GM23338 (cell line): Measurements from ENCODE around the gene LST1. TPM values are rescaled to one million over a fixed set of nuclear protein-coding genes. Genes with fewer than 3 reads are reported as not detected.
A peak's percentile ranks its signal among the peaks of the same experiment; 100 is the strongest.

Experiments
- ATAC-seq: fragments of 200-7000 bp; cut with Tn5 transposase; 3 replicates; pipeline ENCODE4 v1.9.1; 2020
- DNase-seq: peaks from one replicate; pipeline ENCODE4 v3.0.0-alpha.2; 2015; ENCODE audit warnings: low spot score
- H2AFZ ChIP-seq: fragments of 200-600 bp; sonication (generic); 2 replicates; pipeline ENCODE4 v1.8.0; 2016; ENCODE audit warnings: antibody characterized with exemption, mild to moderate bottlenecking, moderate library complexity
- H3F3A ChIP-seq: fragments of 200-600 bp; sonication (generic); replicated peaks from 2 replicates; pipeline ENCODE4 v1.8.0; 2017; ENCODE audit warnings: antibody characterized with exemption, mixed run types, low read depth
- H3K27ac ChIP-seq: fragments of 200-600 bp; sonication (generic); 2 replicates; pipeline ENCODE4 v1.6.1; 2016; ENCODE audit warnings: low read depth
- H3K27me3 ChIP-seq: fragments of 200-600 bp; sonication (generic); 2 replicates; pipeline ENCODE4 v1.8.0; 2016; ENCODE audit warnings: mild to moderate bottlenecking, mixed run types, moderate library complexity; ENCODE audit not compliant: insufficient read depth
- H3K36me3 ChIP-seq: fragments of 200-600 bp; sonication (generic); 2 replicates; pipeline ENCODE4 v1.8.0; 2016; ENCODE audit warnings: mild to moderate bottlenecking; ENCODE audit not compliant: insufficient read depth
- H3K4me1 ChIP-seq: fragments of 200-600 bp; sonication (generic); 2 replicates; pipeline ENCODE4 v1.8.0; 2016; ENCODE audit warnings: mild to moderate bottlenecking, moderate library complexity; ENCODE audit not compliant: insufficient read depth
- H3K4me2 ChIP-seq: fragments of 200-600 bp; sonication (generic); 2 replicates; pipeline ENCODE4 v1.7.1; 2017; ENCODE audit warnings: mixed run types
- H3K4me3 ChIP-seq: fragments of 200-600 bp; sonication (generic); 2 replicates; pipeline ENCODE4 v1.6.1; 2016; ENCODE audit warnings: mixed run types
- H3K79me2 ChIP-seq: fragments of 200-600 bp; sonication (generic); replicated peaks from 2 replicates; pipeline ENCODE4 v1.8.0; 2017; ENCODE audit warnings: mild to moderate bottlenecking; ENCODE audit not compliant: insufficient read depth
- H3K9me2 ChIP-seq: fragments of 200-600 bp; sonication (generic); 2 replicates; pipeline ENCODE4 v1.8.0; 2017; ENCODE audit not compliant: insufficient read depth
- H4K20me1 ChIP-seq: fragments of 200-600 bp; sonication (generic); replicated peaks from 2 replicates; pipeline ENCODE4 v1.8.0; 2017; ENCODE audit warnings: mild to moderate bottlenecking; ENCODE audit not compliant: insufficient read depth
- H3K27ac Mint-ChIP-seq: 2 replicates; pipeline ENCODE4 v1.8.0; 2020; ENCODE audit warnings: inconsistent platforms, mild to moderate bottlenecking, moderate library complexity, mixed read lengths
- H3K27me3 Mint-ChIP-seq: 3 replicates; pipeline ENCODE4 v1.8.0; 2022; ENCODE audit warnings: low read depth, mild to moderate bottlenecking, moderate library complexity, mixed read lengths, inconsistent platforms; ENCODE audit not compliant: insufficient read depth, poor library complexity
- H3K36me3 Mint-ChIP-seq: 3 replicates; pipeline ENCODE4 v1.8.0; 2021; ENCODE audit warnings: low read depth, mild to moderate bottlenecking, inconsistent platforms, moderate library complexity, mixed read lengths
- H3K4me1 Mint-ChIP-seq: 3 replicates; pipeline ENCODE4 v1.8.0; 2020; ENCODE audit warnings: mild to moderate bottlenecking, inconsistent platforms, mixed read lengths
- H3K4me3 Mint-ChIP-seq: 3 replicates; pipeline ENCODE4 v1.8.0; 2021; ENCODE audit warnings: moderate library complexity, mild to moderate bottlenecking, inconsistent platforms, mixed read lengths
- H3K9me3 Mint-ChIP-seq: 3 replicates; pipeline ENCODE4 v1.8.0; 2020; ENCODE audit warnings: moderate library complexity, mild to moderate bottlenecking, inconsistent platforms, mixed read lengths
- CREB1 ChIP-seq: fragments of 250-450 bp; sonication (Bioruptor Pico); IDR thresholded peaks from 2 replicates; pipeline ENCODE4 v1.5.0; 2020; ENCODE audit warnings: low read depth, mild to moderate bottlenecking, moderate library complexity
- ETS1 ChIP-seq: IDR thresholded peaks from 2 replicates; pipeline ENCODE4 v1.6.1; 2016; ENCODE audit warnings: antibody characterized with exemption
- EZH2 ChIP-seq: fragments of 200-600 bp; sonication (generic); IDR thresholded peaks from one replicate; pipeline ENCODE4 v1.8.0; 2017; ENCODE audit warnings: antibody characterized with exemption, mild to moderate bottlenecking, low read depth; ENCODE audit not compliant: unreplicated experiment
- EZH2phosphoT487 ChIP-seq: fragments of 200-600 bp; sonication (generic); IDR thresholded peaks from one replicate; pipeline ENCODE4 v1.8.1; 2018; ENCODE audit warnings: antibody characterized with exemption; ENCODE audit not compliant: unreplicated experiment
- JUNB ChIP-seq: IDR thresholded peaks from one replicate; pipeline ENCODE4 v1.6.1; 2016; ENCODE audit warnings: antibody characterized with exemption; ENCODE audit not compliant: unreplicated experiment
- NANOG ChIP-seq: IDR thresholded peaks from 2 replicates; pipeline ENCODE4 v1.6.1; 2016; ENCODE audit warnings: antibody characterized with exemption, borderline replicate concordance
- POLR2AphosphoS5 ChIP-seq: IDR thresholded peaks from 2 replicates; pipeline ENCODE4 v1.6.1; 2016; ENCODE audit warnings: antibody characterized with exemption, low read depth
- STAT1 ChIP-seq: IDR thresholded peaks from one replicate; pipeline ENCODE4 v1.6.1; 2016; ENCODE audit warnings: antibody characterized with exemption; ENCODE audit not compliant: unreplicated experiment
- ZNF114 ChIP-seq: fragments of 250-450 bp; sonication (Bioruptor Pico); IDR thresholded peaks from 2 replicates; pipeline ENCODE4 v1.5.0; 2020; ENCODE audit warnings: mild to moderate bottlenecking, moderate library complexity
- ZNF331 ChIP-seq: fragments of 250-450 bp; sonication (Bioruptor Pico); IDR thresholded peaks from 2 replicates; pipeline ENCODE4 v1.5.0; 2020; ENCODE audit warnings: low read depth, mild to moderate bottlenecking, moderate library complexity
- polyA plus RNA-seq: library from polyadenylated mRNA; unstranded; fragments of >200 nt; fragmentation: Nextera tagmentation; extraction: Ambion mirVana; gene quantifications from 2 replicates; pipeline ENCODE4 v1.2.1, GENCODE V29; 2016
- total RNA-seq: library from RNA; depleted of rRNA; stranded (reverse); fragments of >200 nt; shearing (Covaris generic); gene quantifications from 2 replicates; pipeline ENCODE4 v1.2.3, GENCODE V29; 2014
- TF ChIP-seq, protein P1 (sequence below), 2 experiments: fragments of 200-600 bp in 1 of 2; sonication (generic) in 1 of 2; conservative IDR thresholded peaks; 2 replicates each; pipeline versions ENCODE4 v1.5.1 to v1.6.1; 2016 to 2017; ENCODE audit warnings: antibody characterized with exemption in 2 of 2, low read depth in 2 of 2, mild to moderate bottlenecking in 2 of 2, moderate library complexity in 1 of 2

Gene LST1
- total and polyA plus RNA-seq, 2 experiments from 2014 or later: 0.37 TPM; not detected in 1

- H3K27me3 ChIP-seq: no peaks in the 10 kb centered on the region
- H3K9me2 ChIP-seq: no peaks in the 10 kb centered on the region
- peaks cover 3% of the 10 kb centered on the region; the same call in 1 of the 3 replicates for H3K4me1 Mint-ChIP-seq
- peak overlapping the region; percentile 63; the same call in 1 of the 2 replicates for H2AFZ ChIP-seq
- H3K4me1 ChIP-seq: no peaks in the 10 kb centered on the region
- no peak overlapping the region for H3K4me2 ChIP-seq
- ATAC-seq (no peak), DNase-seq (no peak)
- H3K9me3 Mint-ChIP-seq: no peaks in the 10 kb centered on the region
- peaks cover 14% of the 10 kb centered on the region for H3K27me3 Mint-ChIP-seq
- no peaks in the 10 kb centered on the region for H3F3A ChIP-seq
- H3K36me3 ChIP-seq: no peaks in the 10 kb centered on the region
- H3K79me2 ChIP-seq: no peaks in the 10 kb centered on the region
- no peak overlapping the region for H3K27ac Mint-ChIP-seq
- H3K36me3 Mint-ChIP-seq: no peaks in the 10 kb centered on the region; the same call in 2 of the 3 replicates
- no peaks in the 10 kb centered on the region for H4K20me1 ChIP-seq
- no peak overlapping the region for H3K27ac ChIP-seq
- TF ChIP-seq STAT1: no peak
- no peak for TF ChIP-seq POLR2AphosphoS5
- TF ChIP-seq ZNF331 (CRISPR knock-in tag): no peak
- TF ChIP-seq NANOG: no peak
- no peak for TF ChIP-seq CREB1 (CRISPR knock-in tag)
- no peak for TF ChIP-seq ZNF114 (CRISPR knock-in tag)
- TF ChIP-seq, protein P1, sequence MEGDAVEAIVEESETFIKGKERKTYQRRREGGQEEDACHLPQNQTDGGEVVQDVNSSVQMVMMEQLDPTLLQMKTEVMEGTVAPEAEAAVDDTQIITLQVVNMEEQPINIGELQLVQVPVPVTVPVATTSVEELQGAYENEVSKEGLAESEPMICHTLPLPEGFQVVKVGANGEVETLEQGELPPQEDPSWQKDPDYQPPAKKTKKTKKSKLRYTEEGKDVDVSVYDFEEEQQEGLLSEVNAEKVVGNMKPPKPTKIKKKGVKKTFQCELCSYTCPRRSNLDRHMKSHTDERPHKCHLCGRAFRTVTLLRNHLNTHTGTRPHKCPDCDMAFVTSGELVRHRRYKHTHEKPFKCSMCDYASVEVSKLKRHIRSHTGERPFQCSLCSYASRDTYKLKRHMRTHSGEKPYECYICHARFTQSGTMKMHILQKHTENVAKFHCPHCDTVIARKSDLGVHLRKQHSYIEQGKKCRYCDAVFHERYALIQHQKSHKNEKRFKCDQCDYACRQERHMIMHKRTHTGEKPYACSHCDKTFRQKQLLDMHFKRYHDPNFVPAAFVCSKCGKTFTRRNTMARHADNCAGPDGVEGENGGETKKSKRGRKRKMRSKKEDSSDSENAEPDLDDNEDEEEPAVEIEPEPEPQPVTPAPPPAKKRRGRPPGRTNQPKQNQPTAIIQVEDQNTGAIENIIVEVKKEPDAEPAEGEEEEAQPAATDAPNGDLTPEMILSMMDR (conservative IDR thresholded peaks at IDR 0.05; ENCODE audit: low read depth in 2 of 2): no peak
- TF ChIP-seq JUNB: no peak
- no peak for TF ChIP-seq EZH2
- H3K4me3 ChIP-seq: no peak overlapping the region
- H3K4me3 Mint-ChIP-seq: no peak overlapping the region
These were observed 6.3 kb downstream of the LST1 start for GRCh38 chr6:31592396-31592771.

DNA sequence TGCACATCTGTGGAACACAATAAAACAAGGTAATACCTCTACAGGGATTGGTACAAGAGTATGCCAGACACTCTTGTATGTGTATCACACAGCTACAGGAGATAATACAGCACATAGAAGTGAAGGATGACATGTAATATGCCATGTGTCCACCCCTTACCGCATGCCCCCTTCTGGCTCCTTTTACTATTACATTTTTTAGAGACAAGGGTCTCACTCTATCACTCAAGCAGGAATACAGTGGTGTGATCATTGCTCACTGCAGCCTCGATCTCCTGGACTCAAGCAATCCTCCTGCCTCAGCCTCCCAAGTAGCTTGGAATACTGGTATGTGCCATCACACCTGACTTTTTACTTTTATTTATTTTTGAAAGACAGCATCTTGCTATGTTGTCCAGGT lies 10.9 kb downstream of the LST1 start:
- Histone ChIP-seq H3K36me3 (no peaks in the 10 kb centered on the region), H3K4me3 (no peak overlapping the region), H4K20me1 (no peaks in the 10 kb centered on the region), H3F3A (no peaks in the 10 kb centered on the region), H3K27me3 (no peaks in the 10 kb centered on the region), H3K4me2 (no peak overlapping the region), H3K4me1 (peaks cover 6% of the 10 kb centered on the region), H3K9me2 (no peaks in the 10 kb centered on the region), H3K79me2 (no peaks in the 10 kb centered on the region), H2AFZ (no peak overlapping the region), H3K27ac (no peak overlapping the region)
- H3K36me3 Mint-ChIP-seq: no peaks in the 10 kb centered on the region
- TF ChIP-seq EZH2phosphoT487 (no peak), NANOG (no peak), ETS1 (no peak), EZH2 (no peak), CREB1 (CRISPR knock-in tag) (no peak), ZNF331 (CRISPR knock-in tag) (no peak)
- TF ChIP-seq, protein P1 (conservative IDR thresholded peaks at IDR 0.05; ENCODE audit: low read depth in 2 of 2): peak; percentile 49 to 62
- no peaks in the 10 kb centered on the region for H3K9me3 Mint-ChIP-seq
- ATAC-seq (peak; percentile 60), DNase-seq (peak; percentile 56)
- peaks cover 10% of the 10 kb centered on the region for H3K4me1 Mint-ChIP-seq
- no peak overlapping the region for H3K27ac Mint-ChIP-seq
- peaks cover 11% of the 10 kb centered on the region for H3K27me3 Mint-ChIP-seq
- H3K4me3 Mint-ChIP-seq: no peak overlapping the region
